GM12875 (cell line): ENCODE measurements around the gene PRAMEF33.
"Not testable (repeated sequence)": the region's sequence is repeated elsewhere in the genome, so short reads cannot be mapped to it uniquely, and the experiment has no call there.

Source experiments
- H3K4me3 ChIP-seq: one replicate; pipeline ENCODE4 v1.5.1; 2011; ENCODE audit warnings: low read depth, low read length, control low read depth
- TF ChIP-seq, protein P1 (sequence below): IDR thresholded peaks from 2 replicates; pipeline ENCODE4 v1.5.1; 2011; ENCODE audit warnings: low read depth, mild to moderate bottlenecking, control low read depth, inconsistent platforms, low read length, moderate library complexity, borderline replicate concordance; ENCODE audit not compliant: insufficient read depth

PRAMEF33 gene

DNA sequence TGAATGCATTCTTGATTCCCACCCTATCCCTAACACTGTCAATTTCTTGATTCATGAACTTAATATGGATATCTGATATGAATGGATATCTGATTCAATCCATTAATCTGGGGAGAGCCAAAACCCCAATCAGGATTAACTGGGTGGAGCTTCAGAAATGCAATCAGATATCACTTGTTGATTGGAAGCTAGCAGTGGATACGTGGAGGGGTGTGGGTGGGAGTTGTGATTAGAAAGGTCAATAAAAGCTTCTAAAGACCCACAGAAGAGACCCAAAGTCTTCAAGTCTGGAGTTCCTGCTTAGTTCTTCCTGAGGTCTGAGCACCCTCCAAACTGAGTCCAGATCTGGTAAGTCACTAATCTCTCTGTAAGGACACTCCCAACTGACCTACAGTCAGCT is at the start of gene PRAMEF33:
PRAMEF33 (plus strand) TSS at position 301 of the 400 bp plus-strand sequence. CDS start 2,416 bp downstream, outside the sequence.
- H3K4me3 ChIP-seq = not testable (repeated sequence)

DNA sequence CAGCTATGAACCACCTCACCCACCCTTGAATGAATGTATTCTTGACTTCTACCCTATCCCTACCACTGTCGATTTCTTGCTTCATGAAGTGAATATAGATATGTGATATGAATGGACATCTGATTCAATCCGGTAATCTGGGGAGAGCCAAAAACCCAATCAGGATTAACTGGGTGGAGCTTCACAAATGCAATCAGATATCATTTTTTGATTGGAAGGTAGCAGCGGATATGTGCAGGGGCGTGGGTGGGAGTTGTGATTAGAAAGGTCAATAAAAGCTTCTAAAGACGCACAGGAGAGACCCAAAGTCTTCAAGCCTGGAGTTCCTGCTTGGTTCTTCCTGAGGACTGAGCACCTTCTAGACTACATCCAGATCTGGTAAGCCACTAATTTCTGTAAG is 49.4 kb upstream of the PRAMEF33 start, which contains the start of gene PRAMEF5:
PRAMEF5 (plus strand) TSS at position 301 of the 400 bp plus-strand sequence. CDS start 5,071 bp downstream, outside the sequence.
- not testable (repeated sequence) for H3K4me3 ChIP-seq

DNA sequence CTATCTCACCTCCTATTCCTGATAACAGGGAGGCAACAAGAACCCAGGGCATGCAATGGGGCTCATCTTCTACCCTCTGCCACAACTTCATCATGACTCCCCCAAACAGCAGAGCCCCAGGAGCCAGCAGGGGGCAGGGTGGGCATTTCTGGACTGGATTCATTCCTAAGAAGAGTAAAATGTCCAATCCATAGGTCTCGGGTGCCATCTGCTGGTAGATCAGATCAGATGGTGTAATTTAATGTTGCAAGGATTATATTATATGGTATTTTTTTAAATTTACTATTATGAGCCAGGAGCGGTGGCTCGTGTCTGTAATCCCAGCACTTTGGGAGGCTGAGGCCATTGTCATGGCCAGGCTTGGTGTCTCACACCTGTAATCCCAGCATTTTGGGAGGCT is 38.2 kb upstream of the PRAMEF33 start:
- not testable (repeated sequence) for H3K4me3 ChIP-seq

DNA sequence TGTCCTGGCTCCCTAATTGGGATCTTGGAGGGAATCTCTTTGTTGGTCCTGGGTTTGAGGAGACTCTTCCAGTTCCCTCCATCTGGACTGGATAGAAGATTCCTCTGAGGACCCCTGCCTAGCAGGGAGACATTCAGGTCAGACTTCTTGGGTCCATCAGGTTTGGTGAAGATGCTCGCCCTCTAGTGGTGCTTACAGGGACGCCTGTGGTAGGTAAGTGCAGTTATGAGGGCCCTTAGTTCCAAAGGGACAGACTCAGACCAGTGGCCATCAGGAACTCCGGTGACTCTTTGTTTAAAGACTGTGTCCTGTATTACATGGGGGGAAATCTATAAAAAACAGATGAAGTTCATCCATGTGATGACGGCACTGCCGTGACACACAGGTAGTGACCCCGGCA is 26.3 kb upstream of the PRAMEF33 start:
- TF ChIP-seq, protein P1, sequence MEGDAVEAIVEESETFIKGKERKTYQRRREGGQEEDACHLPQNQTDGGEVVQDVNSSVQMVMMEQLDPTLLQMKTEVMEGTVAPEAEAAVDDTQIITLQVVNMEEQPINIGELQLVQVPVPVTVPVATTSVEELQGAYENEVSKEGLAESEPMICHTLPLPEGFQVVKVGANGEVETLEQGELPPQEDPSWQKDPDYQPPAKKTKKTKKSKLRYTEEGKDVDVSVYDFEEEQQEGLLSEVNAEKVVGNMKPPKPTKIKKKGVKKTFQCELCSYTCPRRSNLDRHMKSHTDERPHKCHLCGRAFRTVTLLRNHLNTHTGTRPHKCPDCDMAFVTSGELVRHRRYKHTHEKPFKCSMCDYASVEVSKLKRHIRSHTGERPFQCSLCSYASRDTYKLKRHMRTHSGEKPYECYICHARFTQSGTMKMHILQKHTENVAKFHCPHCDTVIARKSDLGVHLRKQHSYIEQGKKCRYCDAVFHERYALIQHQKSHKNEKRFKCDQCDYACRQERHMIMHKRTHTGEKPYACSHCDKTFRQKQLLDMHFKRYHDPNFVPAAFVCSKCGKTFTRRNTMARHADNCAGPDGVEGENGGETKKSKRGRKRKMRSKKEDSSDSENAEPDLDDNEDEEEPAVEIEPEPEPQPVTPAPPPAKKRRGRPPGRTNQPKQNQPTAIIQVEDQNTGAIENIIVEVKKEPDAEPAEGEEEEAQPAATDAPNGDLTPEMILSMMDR = peak; percentile 2; the same call in 1 of the 2 replicates
- H3K4me3 ChIP-seq = not testable (repeated sequence)

DNA sequence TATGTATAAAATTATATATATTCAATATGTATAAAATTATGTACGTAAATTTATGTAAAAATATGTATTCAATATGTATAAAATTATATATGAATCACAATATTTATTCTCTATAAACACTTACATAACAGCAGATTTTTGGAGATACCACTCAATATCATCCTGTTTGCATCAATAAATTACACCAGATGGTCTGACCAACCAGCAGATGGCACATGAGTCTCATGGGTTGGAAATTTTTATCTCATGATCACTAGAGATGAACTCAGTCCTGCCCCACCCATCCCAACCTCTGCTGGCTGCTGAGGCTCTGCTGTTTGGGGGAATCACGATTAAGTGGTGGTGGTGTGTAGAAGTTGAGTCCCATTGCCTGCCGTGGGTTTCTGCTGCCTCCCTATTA is 23.7 kb upstream of the PRAMEF33 start:
- H3K4me3 ChIP-seq = not testable (repeated sequence)

DNA sequence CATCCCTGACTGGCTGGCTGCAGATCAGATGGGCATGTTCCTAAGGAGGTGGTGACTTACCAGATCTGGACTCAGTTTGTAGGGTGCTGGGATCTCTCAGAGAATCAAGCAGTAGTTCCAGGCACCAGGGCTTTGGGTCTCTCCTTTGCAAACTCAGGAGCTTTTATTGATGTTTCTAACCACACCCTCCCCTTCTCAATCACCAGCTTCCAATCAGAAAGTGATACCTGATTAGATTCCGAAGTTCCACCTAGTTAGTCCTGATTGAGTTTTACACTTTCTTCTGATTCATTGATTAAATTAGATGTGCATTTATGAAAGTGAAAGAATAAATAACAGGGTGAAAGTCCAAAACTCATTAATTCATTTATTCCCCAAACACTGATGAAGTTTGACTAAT is 18.3 kb upstream of the PRAMEF33 start, which contains the start of gene PRAMEF8:
PRAMEF8 (minus strand) TSS at position 101 of the 400 bp plus-strand sequence. CDS start 1,046 bp downstream, outside the sequence.
- H3K4me3 ChIP-seq = not testable (repeated sequence)

- not testable (repeated sequence) for H3K4me3 ChIP-seq
Observed at GRCh38 chr1:13289030-13289429, 14.3 kb upstream of the PRAMEF33 start.

DNA sequence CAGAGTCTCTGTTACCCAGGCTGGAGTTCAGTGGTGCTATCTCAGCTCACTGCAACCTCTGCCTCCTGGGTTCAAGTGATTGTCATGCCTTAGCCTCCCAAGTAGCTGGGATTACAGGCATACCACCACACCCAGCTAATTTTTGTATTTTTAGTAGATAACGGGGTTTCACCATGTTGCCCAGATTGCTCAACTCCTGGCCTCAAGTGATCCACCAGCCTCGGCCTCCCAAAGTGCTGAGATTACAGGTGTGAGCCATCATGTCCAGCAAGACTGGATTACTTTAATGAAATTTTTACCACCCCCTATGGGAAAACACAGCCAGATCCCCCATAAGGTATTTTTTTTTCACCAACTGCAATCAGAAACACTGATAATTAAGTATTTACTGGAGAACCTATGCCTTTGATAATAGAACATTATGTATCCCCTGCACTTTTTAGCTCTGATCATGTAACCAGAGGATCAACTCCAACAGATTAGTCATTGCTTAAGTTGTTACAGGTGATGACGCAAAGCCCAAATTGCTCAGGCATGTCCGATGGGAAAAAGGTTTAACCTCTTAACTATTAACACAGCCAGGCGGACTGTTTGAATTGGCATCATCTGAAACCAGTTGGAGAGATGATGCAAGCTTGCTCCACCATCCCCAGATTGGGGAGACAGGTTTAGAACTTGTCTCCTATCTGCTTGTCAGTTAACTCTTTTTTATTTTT is 6.0 kb upstream of the PRAMEF33 start:
- H3K4me3 ChIP-seq = not testable (repeated sequence)

DNA sequence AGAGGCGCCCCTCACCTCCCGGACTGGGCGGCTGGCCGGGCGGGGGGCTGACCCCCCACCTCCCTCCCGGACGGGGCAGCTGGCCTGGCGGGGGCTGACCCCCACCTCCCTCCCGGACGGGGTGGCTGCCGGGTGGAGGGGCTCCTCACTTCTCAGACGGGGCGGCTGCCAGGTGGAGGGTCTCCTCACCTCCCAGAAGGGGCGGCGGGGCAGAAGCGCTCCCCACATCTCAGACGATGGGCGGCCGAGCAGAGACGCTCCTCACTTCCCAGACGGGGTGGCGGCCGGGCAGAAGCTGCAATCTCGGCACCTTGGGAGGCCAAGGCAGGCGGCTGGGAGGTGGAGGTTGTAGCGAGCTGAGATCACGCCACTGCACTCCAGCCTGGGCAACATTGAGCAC is 4.6 kb upstream of the PRAMEF33 start:
- not testable (repeated sequence) for H3K4me3 ChIP-seq

- not testable (repeated sequence) for H3K4me3 ChIP-seq
Observed at GRCh38 chr1:13302197-13302596, 1.1 kb upstream of the PRAMEF33 start.

DNA sequence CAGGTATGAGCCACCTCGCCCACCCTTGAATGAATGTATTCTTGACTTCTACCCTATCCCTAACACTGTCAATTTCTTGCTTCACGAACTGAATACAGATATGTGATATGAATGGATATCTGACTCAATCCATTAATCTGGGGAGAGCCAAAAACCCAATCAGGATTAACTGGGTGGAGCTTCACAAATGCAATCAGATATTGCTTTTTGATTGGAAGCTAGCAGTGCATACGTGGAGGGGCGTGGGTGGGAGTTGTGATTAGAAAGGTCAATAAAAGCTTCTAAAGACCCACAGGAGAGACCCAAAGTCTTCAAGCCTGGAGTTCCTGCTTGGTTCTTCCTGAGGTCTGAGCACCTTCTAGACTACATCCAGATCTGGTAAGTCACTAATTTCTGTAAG is 11.9 kb downstream of the PRAMEF33 start, which contains the start of gene PRAMEF15:
PRAMEF15 (plus strand) TSS at position 301 of the 400 bp plus-strand sequence. CDS start 2,827 bp downstream, outside the sequence.
- not testable (repeated sequence) for H3K4me3 ChIP-seq

DNA sequence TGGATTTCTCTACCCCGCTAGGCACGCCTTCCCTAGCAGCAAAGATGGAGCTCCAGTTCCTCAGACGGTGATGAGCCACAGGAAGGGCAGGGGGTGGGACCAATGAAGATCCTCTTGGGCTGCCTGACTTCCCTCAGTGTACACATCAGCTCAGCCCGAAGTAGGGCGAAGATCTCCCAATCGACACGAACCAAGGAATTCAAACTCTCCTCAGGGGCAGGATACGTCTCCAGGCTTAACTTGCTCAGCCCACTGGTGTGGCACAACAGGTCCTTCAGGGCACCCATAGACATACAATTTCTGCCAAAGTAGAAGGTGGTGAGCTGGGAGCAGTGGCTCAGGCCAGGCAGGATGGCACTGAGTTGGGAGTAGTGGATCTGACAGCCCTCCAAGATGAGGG is 39.2 kb downstream of the PRAMEF33 start:
- H3K4me3 ChIP-seq = not testable (repeated sequence)

GRCh38 chr1:13347034-13347433 is 43.7 kb downstream of the PRAMEF33 start, which contains the start of gene PRAMEF14:
Gene PRAMEF14, minus strand, starts transcription at chr1:13347134. Its CDS starts 1,820 bp downstream, at chr1:13345314.
- H3K4me3 ChIP-seq = not testable (repeated sequence)

DNA sequence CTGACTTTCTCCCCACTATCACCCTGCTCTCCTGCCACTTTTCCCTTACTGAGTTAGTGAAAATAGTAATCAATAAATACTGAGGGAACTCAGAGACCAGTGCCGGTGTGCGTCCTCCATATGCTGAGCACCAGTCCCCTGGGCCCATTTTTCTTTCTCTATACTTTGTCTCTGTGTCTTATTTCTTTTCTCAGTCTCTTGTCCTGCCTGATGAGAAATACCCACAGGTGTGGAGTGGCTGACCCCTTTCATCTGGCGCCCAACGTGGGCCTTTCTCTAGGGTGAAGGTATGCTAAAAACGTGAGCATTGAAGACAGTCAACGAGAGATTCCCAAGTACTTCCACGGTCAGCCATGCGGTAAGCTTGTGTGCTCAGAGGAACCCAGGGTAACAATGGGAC is 50.1 kb downstream of the PRAMEF33 start:
- H3K4me3 ChIP-seq = not testable (repeated sequence)

- H3K4me3 ChIP-seq = not testable (repeated sequence)
Observed at GRCh38 chr1:13354475-13354874, 51.1 kb downstream of the PRAMEF33 start.
